ENCODE data around the gene CDK12. TPM values are rescaled to one million over a fixed set of nuclear protein-coding genes. Genes with fewer than 3 reads are reported as not detected.

CDK12 gene
- total and polyA plus RNA-seq, 9 of the 15 experiments (the other 6 are each of a cell fraction or from before 2014, with no cell fraction given) = 3.4 to 65.6 (median 36.8) TPM

DNA sequence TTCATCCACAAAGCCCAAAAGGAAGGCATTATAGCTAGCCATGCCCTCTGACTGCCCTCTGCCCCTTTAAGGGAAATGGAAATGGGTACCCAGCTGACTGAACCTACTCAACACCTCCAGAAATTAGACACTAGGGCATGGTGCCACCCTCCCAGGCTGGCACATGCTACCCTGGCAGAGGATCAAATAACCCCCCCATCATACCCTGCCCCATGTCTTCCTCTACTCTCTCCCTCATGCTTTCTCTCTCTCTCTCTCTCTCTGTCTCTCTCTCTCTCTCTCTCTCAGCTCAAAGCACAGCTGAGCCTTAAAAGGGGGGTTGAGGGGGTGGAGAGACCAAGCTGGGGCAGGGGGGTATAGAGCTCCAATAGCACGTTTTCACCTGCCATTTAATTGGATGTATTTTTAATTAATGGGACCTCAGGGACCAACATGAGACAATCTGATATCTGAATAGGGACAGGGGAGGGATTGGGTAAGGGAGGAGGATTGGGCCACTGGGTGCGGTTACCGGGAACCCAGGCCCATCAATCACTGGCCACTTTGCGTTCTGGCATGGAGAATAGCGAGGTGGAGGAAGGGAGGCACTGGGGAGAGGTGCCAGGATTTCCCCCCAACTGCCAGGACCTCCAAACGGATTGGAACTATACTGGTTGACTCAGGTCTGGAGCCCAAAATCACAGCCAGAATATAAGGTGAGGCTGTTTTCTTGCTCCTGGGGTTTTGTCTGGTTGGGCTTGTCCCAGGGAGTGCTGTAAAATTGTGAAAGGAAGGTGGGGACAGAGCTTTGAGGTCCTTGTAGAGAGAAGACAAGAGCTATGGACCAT, 88.7 kb downstream of the CDK12 start:
- POLR2A ChIA-PET = interaction anchor here (0.6 to 1.3 kb wide), 2 partner anchors 14 to 396 kb away, joined by 3 to 4 read pairs; no protein-coding TSS in a partner anchor
- FAIRE-seq (no peak), ATAC-seq (no peak), DNase-seq (ENCODE audit: extremely low read depth in 1 of 4, low spot score in 3 of 4) (no peak)
- TF ChIP-seq, protein P1, sequence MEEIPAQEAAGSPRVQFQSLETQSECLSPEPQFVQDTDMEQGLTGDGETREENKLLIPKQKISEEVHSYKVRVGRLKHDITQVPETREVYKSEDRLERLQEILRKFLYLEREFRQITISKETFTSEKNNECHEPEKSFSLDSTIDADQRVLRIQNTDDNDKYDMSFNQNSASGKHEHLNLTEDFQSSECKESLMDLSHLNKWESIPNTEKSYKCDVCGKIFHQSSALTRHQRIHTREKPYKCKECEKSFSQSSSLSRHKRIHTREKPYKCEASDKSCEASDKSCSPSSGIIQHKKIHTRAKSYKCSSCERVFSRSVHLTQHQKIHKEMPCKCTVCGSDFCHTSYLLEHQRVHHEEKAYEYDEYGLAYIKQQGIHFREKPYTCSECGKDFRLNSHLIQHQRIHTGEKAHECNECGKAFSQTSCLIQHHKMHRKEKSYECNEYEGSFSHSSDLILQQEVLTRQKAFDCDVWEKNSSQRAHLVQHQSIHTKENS (CRISPR knock-in tag; IDR thresholded peaks at IDR 0.05) = no peak
- TF ChIP-seq GABPA (tag; conservative IDR thresholded peaks at IDR 0.05; ENCODE audit: low read depth) = no peak
- TF ChIP-seq ZNF75A (CRISPR knock-in tag; IDR thresholded peaks at IDR 0.05) = no peak
- no peak for TF ChIP-seq ZNF436 (CRISPR knock-in tag; IDR thresholded peaks at IDR 0.05)
- no peak for TF ChIP-seq ZC3H11A (IDR thresholded peaks at IDR 0.05; ENCODE audit: low read depth, low read length)
- no peak for TF ChIP-seq TAF7 (tag; IDR thresholded peaks at IDR 0.05)
- TF ChIP-seq, protein P2, sequence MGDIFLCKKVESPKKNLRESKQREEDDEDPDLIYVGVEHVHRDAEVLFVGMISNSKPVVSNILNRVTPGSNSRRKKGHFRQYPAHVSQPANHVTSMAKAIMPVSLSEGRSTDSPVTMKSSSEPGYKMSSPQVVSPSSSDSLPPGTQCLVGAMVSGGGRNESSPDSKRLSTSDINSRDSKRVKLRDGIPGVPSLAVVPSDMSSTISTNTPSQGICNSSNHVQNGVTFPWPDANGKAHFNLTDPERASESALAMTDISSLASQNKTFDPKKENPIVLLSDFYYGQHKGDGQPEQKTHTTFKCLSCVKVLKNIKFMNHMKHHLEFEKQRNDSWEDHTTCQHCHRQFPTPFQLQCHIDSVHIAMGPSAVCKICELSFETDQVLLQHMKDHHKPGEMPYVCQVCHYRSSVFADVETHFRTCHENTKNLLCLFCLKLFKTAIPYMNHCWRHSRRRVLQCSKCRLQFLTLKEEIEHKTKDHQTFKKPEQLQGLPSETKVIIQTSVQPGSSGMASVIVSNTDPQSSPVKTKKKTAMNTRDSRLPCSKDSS (IDR thresholded peaks at IDR 0.05; ENCODE audit: low read depth, partially characterized antibody) = no peak
- TF ChIP-seq, protein P3, sequence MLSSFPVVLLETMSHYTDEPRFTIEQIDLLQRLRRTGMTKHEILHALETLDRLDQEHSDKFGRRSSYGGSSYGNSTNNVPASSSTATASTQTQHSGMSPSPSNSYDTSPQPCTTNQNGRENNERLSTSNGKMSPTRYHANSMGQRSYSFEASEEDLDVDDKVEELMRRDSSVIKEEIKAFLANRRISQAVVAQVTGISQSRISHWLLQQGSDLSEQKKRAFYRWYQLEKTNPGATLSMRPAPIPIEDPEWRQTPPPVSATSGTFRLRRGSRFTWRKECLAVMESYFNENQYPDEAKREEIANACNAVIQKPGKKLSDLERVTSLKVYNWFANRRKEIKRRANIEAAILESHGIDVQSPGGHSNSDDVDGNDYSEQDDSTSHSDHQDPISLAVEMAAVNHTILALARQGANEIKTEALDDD (IDR thresholded peaks at IDR 0.05) = no peak
- TF ChIP-seq ZNF316 (IDR thresholded peaks at IDR 0.05) = no peak
- no peak for TF ChIP-seq SMARCB1 (IDR thresholded peaks at IDR 0.05; ENCODE audit: insufficient read length, low read depth)
- TF ChIP-seq MCM3 (IDR thresholded peaks at IDR 0.05) = no peak
- TF ChIP-seq THRAP3 (IDR thresholded peaks at IDR 0.05; ENCODE audit: borderline replicate concordance) = no peak
- Histone ChIP-seq H3K9ac (ENCODE audit: insufficient read depth in 1 of 2, low read depth in 2 of 2, low read length in 2 of 2) (no peak overlapping the region), H4K20me1 (replicated peaks; ENCODE audit: control insufficient read depth, insufficient read depth, low read length) (no peaks in the 10 kb centered on the region; the same call in 1 of the 2 replicates), H3K36me3 (ENCODE audit: control insufficient read depth, insufficient read depth, low read length) (peaks cover 35% of the 10 kb centered on the region; the same call in 1 of the 3 replicates), H2AFZ (ENCODE audit: low read depth, low read length) (no peak overlapping the region), H3K27me3 (ENCODE audit: control insufficient read depth in 2 of 2, insufficient read depth in 2 of 2, low read length in 2 of 2) (no peaks in the 10 kb centered on the region), H3K4me2 (ENCODE audit: insufficient read depth, low read length) (no peak overlapping the region), H3K4me1 (replicated peaks in 1 of 2; ENCODE audit: control insufficient read depth in 2 of 2, insufficient read depth in 2 of 2, low read length in 2 of 2) (no peaks in the 10 kb centered on the region), H3K9me3 (replicated peaks; ENCODE audit: control insufficient read depth, insufficient read depth, low read depth, low read length) (no peaks in the 10 kb centered on the region), H3K4me3 (no peak overlapping the region), H3K9me1 (ENCODE audit: control insufficient read depth, insufficient read depth, low read length) (no peaks in the 10 kb centered on the region), H3K27ac (ENCODE audit: extremely low read depth, low read depth, low read length) (no peak overlapping the region), H3K79me2 (ENCODE audit: control insufficient read depth, insufficient read depth, low read length) (no peaks in the 10 kb centered on the region)
- in situ Hi-C loops (cut with MboI) = no loop called here
- no TSS peak for BruUV-seq (replicated peaks)
- CTCF ChIA-PET (ENCODE audit: low intra/inter-chr PET ratio) = interaction anchor here (2.8 kb wide), 1 partner anchor 73 kb away, joined by 34 read pairs; no protein-coding TSS in a partner anchor
- intact Hi-C loops (cut with micrococcal nuclease) = loop anchor here (5.0 kb wide), 1 partner anchor 343 kb away; no protein-coding TSS in a partner anchor
- WGBS (ENCODE audit: insufficient coverage, low coverage, missing lambda C conversion rate) = 54% methylated on average over 4 of the region's 6 CpGs

Data from K562 (cell line).